Right ventricle myocardium superior (tissue), 1 donor: Measurements from ENCODE around the gene P2RX4. TPM values are rescaled to one million over a fixed set of nuclear protein-coding genes. Genes with fewer than 3 reads are reported as not detected.
A peak's percentile ranks its signal among the peaks of the same experiment; 100 is the strongest.
"Not testable (repeated sequence)": the region's sequence is repeated elsewhere in the genome, so short reads cannot be mapped to it uniquely, and the experiment has no call there.

ENCODE experiments used
- ATAC-seq: fragments of 200-7000 bp; cut with Tn5 transposase; one replicate; pipeline ENCODE4 v1.9.1; 2020; ENCODE audit warnings: mild to moderate bottlenecking; ENCODE audit not compliant: poor library complexity
- DNase-seq: peaks from one replicate; pipeline ENCODE4 v3.0.0-alpha.2; 2020
- intact Hi-C: fragments of 100-400 bp; cut with DNase I; formaldehyde crosslinking; loops from one replicate; pipeline ENCODE4 v1.11.2; 2022
- long read RNA-seq: library from polyadenylated mRNA; unstranded; transcript quantifications from one replicate; pipeline ENCODE4 v2.0.0, GENCODE V29; 2021
- total RNA-seq: library from RNA; stranded (reverse); fragmentation: NEBNext Ultra II Directional; extraction: Animal tissue kit (Norgen Biotek cat#: 25700); gene quantifications from one replicate; pipeline ENCODE4 v1.2.1, GENCODE V29; 2021
- donor health status: DM: no; HTN: yes; CAD: no; lungs with severe emphysema.

P2RX4 gene
- total RNA-seq, result 7.4 TPM
- long read RNA-seq, transcript P2RX4-202 (12 exons, 2,032 nt), result major isoform, 9 of 13 reads
- long read RNA-seq, partial matches to known transcripts, result 0 of 13 reads
- long read RNA-seq, other reads (novel, unspliced or antisense), result 3 of 13 reads

GRCh38 chr12:121209624-121210572 is at the start of gene P2RX4:
P2RX4 (plus strand) TSS chr12:121210129; CDS start chr12:121210165, 36 bp downstream.
- peak; percentile 92 for ATAC-seq
- peak; percentile 91 for DNase-seq
- intact Hi-C loops, result no loop called here

GRCh38 chr12:121162384-121162783 is 47.5 kb upstream of the P2RX4 start:
- ATAC-seq (no peak), DNase-seq (no peak)
- intact Hi-C loops, result no loop called here

- intact Hi-C loops, result no loop called here
- ATAC-seq (no peak), DNase-seq (no peak)
Measured at GRCh38 chr12:121162985-121163384, 46.9 kb upstream of the P2RX4 start.

- intact Hi-C loops, DNase-seq, ATAC-seq: not testable (repeated sequence)
Measured at GRCh38 chr12:121164839-121165238, 45.1 kb upstream of the P2RX4 start.

- intact Hi-C loops, result no loop called here
- DNase-seq, result no peak
Measured at GRCh38 chr12:121165316-121165715, 44.6 kb upstream of the P2RX4 start.

GRCh38 chr12:121166356-121166755 is 43.6 kb upstream of the P2RX4 start:
- intact Hi-C loops, result no loop called here
- DNase-seq, result no peak
- ATAC-seq, result no peak

More at GRCh38 chr12:121165316-121165715, 44.6 kb upstream of the P2RX4 start:
- ATAC-seq, result no peak

GRCh38 chr12:121167232-121167820 is 42.6 kb upstream of the P2RX4 start:
- intact Hi-C loops, result no loop called here
- ATAC-seq (no peak), DNase-seq (no peak)

- DNase-seq (no peak), ATAC-seq (no peak)
- intact Hi-C loops, result no loop called here
Measured at GRCh38 chr12:121167951-121168350, 42.0 kb upstream of the P2RX4 start.

- DNase-seq, result no peak
- ATAC-seq, result no peak
- intact Hi-C loops, result no loop called here
Measured at GRCh38 chr12:121170151-121170550, 39.8 kb upstream of the P2RX4 start.

GRCh38 chr12:121170611-121171260 is 39.2 kb upstream of the P2RX4 start:
- DNase-seq, result no peak
- intact Hi-C loops, result no loop called here
- ATAC-seq, result no peak

GRCh38 chr12:121172145-121172544 is 37.8 kb upstream of the P2RX4 start:
- intact Hi-C loops, result no loop called here

GRCh38 chr12:121175383-121176119 is 34.4 kb upstream of the P2RX4 start:
- DNase-seq (no peak), ATAC-seq (peak; percentile 51)
- intact Hi-C loops, result no loop called here

More at GRCh38 chr12:121172145-121172544, 37.8 kb upstream of the P2RX4 start:
- no peak for ATAC-seq
- DNase-seq, result no peak

GRCh38 chr12:121176826-121177529 is 33.0 kb upstream of the P2RX4 start:
- no peak for DNase-seq
- ATAC-seq, result no peak
- intact Hi-C loops, result no loop called here

- ATAC-seq (no peak), DNase-seq (no peak)
- intact Hi-C loops, result no loop called here
Measured at GRCh38 chr12:121181181-121181580, 28.7 kb upstream of the P2RX4 start.

GRCh38 chr12:121182222-121182893 is 27.6 kb upstream of the P2RX4 start:
- ATAC-seq (no peak), DNase-seq (no peak)
- intact Hi-C loops, result no loop called here

- DNase-seq, result no peak
- intact Hi-C loops, result no loop called here
- ATAC-seq, result no peak
Measured at GRCh38 chr12:121184425-121184824, 25.5 kb upstream of the P2RX4 start.
